Ureter (tissue), 1 donor: ENCODE data around the gene ACSF3. TPM values are rescaled to one million over a fixed set of nuclear protein-coding genes. Genes with fewer than 3 reads are reported as not detected.

ENCODE experiments used
- DNase-seq: peaks from one replicate; pipeline ENCODE4 v3.0.0-alpha.2; 2020; ENCODE audit warnings: low spot score
- total RNA-seq: library from RNA; stranded (reverse); gene quantifications from one replicate; pipeline ENCODE4 v1.2.4, GENCODE V29; 2023
- donor health status: DM: yes; HTN: yes; CAD: no.

ACSF3 gene
- total RNA-seq, 1 donor from 2014 or later, result 51.7 TPM

- no peak for DNase-seq
These were observed 51.0 kb downstream of the ACSF3 start for GRCh38 chr16:89144681-89145080.

GRCh38 chr16:89145406-89146161 lies 51.9 kb downstream of the ACSF3 start:
- DNase-seq, result no peak

DNA sequence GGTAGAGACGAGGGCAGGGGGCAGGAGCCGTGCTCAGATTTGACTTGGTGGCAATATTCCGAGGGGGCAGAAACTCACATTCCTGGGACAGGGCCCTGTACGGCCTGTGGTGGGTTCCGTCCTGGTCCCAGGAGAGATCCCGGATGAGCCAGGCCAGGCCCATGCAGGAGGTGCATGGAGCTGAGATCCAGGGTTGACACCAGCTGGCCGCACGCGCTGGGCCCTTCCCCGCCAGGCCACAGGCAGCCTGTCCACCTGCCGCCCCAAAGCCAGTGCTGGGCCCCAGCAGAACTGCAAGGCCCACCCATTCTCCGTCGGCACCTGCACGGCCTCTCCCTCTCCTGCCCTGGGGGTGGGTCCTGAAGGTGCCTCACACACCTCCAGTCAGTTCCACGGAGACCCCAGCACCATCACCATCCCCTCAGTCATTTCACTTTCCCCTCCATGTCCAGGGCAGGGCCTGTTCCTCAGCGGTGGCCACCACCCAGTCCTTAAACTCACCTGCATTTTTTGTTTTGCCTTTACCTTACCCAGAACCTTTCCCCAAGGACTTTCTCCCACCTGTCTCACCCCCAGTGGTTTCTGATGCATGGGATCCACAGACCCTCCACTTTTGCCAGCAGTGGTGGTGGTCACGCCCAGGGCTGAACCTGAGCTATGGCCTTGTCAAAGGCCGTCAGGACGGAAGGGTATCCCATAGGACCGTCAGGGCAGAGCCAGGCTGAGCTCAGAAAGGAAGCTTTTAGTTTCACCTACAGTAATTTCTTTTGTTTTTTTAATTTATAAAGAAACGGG lies 52.8 kb downstream of the ACSF3 start:
- DNase-seq, result no peak

GRCh38 chr16:89147085-89147817 lies 53.6 kb downstream of the ACSF3 start:
- DNase-seq, result no peak

DNA sequence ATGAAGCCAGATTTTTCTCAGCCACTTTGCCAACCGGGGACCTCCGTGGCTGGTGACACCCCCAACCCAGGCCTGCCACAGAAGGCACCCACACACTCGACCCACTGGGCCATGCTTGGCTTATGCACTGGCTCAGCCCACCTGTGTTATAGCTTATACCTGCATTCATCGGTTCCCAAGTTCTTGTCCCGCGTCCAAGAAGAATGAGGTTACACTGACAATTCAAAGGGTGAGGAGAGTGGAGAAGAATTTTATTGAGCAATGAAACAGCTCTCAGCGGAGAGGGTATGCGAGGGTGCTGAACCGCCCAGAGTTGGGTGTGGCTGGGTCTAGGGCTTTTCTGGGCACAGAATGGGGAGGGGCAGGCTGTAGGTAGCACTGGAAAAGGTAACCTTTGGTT lies 55.7 kb downstream of the ACSF3 start:
- no peak for DNase-seq

DNA sequence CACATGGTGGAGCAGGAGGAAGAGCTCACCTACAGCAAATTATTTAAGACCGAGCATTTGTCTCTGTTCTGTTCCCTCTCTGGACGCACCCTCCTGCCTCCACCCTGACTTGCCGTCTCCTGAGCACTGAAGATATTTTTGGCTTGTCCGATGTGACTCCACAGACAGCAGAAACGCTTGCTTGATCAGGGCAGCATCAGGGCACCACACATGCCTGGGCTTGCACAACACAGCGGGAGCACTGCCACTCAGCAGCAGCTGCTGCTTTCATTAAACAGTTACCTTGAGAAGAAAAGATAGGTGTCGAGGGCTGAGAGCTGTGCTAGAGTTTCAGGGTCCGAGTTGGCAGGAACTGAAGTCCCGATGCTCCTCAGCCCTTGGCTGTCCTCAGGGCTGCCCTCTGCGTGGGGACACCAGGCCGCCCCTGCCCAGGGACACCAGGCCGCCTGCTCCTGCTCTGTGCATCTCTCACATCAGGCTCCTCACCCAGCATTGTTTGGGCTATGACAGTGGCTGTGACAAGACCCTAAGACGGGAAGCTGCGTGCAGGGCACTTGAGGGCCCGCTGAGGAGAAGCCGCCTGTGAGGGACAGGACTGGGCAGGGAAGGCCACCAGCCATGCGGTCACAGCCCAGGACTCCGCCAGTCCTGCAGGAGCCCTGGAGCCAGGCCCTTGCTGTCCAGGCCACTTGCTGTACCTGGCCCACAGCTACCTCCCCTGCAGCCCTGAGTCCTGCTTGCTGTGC lies 56.6 kb downstream of the ACSF3 start:
- DNase-seq, result no peak

- DNase-seq, result no peak
These were observed 57.3 kb downstream of the ACSF3 start for GRCh38 chr16:89150981-89151380.

- DNase-seq, result no peak
These were observed 59.4 kb downstream of the ACSF3 start for GRCh38 chr16:89152831-89153700.

GRCh38 chr16:89153848-89154271 lies 60.2 kb downstream of the ACSF3 start:
- DNase-seq, result no peak

- DNase-seq, result no peak
These were observed 60.9 kb downstream of the ACSF3 start for GRCh38 chr16:89154390-89155183.

DNA sequence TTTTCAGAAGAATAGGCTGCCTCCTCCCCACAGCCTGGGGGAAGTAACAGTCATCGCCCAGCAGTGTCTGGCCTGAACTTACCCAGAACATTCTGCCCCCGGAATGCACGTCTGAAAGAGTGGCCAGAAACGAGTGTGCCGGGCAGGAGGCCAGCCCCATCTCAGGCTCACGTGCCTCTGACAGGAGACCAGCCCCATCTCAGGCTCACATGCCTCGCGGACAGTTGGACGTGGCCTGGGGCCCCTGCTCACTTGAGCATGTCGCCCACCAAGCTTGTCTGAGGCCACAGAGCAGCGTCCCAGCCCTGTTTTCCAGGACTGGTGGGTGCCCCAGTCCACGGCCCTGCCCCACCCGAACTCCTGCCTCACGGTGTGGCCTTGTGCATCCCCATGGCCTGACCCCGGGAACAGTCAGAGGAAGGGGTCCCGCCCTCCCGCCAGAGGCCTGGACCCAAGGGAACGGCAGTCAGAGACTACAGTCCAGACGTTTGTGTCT lies 61.6 kb downstream of the ACSF3 start:
- DNase-seq, result peak; percentile 81

DNA sequence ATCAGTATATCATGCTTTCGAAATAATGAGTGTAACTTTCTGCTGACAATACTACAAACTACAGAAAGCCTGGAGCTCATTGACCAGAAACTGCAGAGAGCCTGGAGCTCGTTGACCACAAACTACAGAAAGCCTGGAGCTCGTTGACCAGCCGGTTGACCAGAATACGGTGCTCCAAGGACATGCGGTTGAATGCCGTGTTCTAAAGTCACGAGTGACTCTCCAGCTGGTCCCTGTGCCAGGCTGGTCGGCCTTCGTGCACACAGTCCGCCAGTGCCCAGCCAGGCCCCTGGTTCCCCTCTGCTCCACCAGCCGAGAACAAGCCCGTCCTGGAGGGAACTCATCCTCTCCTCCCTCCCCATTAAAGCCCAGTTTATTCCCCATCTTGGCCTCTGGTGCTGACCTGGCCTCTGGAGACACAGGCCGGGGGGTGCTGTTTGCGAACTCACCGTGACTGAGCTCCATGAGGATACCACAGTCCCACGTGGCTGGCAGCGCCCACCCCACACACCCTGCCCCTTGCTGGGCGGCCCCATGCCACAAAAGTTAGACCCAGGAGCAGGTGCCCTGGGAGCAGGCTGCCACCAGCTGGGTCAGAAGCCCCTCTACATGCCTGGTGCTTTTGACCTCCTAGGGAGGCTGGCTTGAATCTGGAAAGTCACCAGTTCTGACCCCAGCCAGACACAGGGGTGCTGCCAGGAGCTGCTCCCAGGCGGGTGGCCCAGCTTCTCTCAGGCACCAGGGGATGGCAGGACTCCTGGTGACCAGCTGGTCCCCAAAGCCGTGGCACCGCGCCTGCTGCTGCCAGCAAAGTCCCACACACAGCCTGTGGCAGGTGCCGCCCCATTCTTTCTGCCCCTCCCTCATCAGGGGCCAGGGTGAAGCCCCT lies 62.4 kb downstream of the ACSF3 start:
- DNase-seq, result no peak

DNA sequence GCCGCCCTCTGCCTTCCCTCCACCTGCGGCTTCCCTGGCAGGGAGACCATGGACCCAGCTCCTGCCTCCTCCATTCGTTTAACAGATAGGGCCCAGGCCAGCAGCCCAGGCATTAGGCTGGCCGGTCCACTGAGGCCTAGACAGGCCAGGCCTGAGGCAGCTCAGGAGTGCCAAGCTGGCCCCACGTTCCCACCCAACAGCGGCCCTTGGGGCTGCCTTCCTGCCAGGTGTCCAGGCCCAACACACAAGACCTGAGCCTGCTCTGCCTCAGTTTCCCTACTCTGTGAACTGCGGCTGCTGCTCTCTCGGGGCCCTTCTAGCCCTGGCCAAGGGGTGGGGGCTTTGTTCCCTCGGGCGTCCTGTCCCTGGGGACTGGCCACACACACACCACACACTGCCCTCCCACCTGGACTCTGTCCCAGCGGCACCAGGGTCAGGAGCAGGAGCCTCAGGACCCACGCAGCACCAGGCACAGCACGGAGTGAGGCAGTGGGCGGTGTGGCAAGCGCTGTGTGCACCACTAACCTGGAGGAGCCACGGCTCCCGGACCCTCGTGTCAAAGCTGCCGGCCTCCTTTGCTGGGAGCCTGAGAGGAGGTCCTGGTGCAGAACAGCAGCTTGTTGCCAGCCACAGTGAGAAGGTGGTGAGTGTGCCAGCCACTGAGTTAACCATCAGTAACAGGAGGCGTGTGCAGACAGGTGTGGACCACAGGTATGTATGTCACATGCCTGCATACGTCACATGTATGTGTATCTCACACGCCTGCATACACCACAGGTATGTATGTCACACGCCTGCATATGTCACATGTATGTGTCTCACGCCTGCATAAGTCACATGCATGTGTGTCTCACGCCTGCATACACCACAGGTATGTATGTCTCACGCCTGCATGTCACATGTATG lies 63.3 kb downstream of the ACSF3 start:
- DNase-seq, result no peak

- DNase-seq, result no peak
These were observed 64.1 kb downstream of the ACSF3 start for GRCh38 chr16:89157778-89158177.

GRCh38 chr16:89159066-89159849 lies 65.6 kb downstream of the ACSF3 start:
- no peak for DNase-seq

DNA sequence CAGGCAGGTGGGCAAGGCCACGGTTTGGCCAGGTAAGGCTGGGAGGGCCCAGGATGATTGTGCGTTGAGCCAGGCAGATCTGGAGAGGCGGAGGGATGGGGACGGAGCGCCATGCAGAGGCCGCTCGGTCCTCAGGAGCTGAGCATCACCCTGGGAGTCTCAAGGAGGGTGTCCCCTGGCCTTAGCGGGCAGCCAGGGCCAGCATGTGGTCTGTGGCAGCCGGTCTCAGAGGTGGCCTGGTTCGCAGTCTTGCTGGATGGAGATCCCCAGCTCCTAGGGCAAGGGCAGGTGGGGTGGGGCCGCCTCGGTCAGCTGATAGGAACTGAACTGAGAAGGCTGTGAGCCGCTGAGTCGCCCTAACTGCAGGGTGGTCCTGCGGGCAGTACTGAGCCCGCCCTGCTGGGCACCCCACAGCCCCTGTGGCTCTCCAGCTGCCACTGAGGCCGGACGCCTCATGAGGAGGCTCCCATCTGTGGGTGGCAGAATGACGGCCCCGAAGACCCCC lies 66.2 kb downstream of the ACSF3 start:
- no peak for DNase-seq
